SK-N-SH (cell line): Measurements from ENCODE around the gene ERLIN1. TPM values are rescaled to one million over a fixed set of nuclear protein-coding genes. Genes with fewer than 3 reads are reported as not detected.

ENCODE experiments used
- CTCF ChIA-PET: fragments of 300-600, 350-600 bp; formaldehyde crosslinking; extraction: SDS; loops from one replicate; lab custom pipeline; 2021; lab: Yijun Ruan, JAX
- POLR2A ChIA-PET: fragments of 350-600 bp; sonication (Branson Sonifier 250); formaldehyde crosslinking; extraction: SDS; loops from one replicate; lab custom pipeline; 2020; ENCODE audit warnings: antibody characterized with exemption, inconsistent platforms; lab: Yijun Ruan, JAX
- DNase-seq: peaks from one replicate; pipeline ENCODE4 v3.0.0; 2012
- H2AFZ ChIP-seq: fragments of 200-600 bp; sonication (generic); 2 replicates; pipeline ENCODE4 v1.8.1; 2016; ENCODE audit warnings: antibody characterized with exemption, mild to moderate bottlenecking, low read depth
- H3F3A ChIP-seq: fragments of 200-600 bp; sonication (generic); replicated peaks from 2 replicates; pipeline ENCODE3; 2016; ENCODE audit warnings: antibody characterized with exemption, mild to moderate bottlenecking; ENCODE audit not compliant: insufficient read depth
- H3K27ac ChIP-seq, 2 experiments: fragments of 200-500 bp in 1 of 2; fragments of 200-600 bp in 1 of 2; sonication (Bioruptor generic) in 1 of 2; sonication (generic), shearing (Covaris generic) in 1 of 2; 2 replicates each; pipeline versions ENCODE4 v1.5.1 to v1.6.1; 2014 to 2016; ENCODE audit warnings: low read depth in 2 of 2, inconsistent platforms in 1 of 2, low read length in 1 of 2, mild to moderate bottlenecking in 1 of 2, mixed read lengths in 1 of 2
- H3K27me3 ChIP-seq: fragments of 200-600 bp; sonication (generic), shearing (Covaris generic); 2 replicates; pipeline ENCODE4 v1.6.1; 2016; ENCODE audit warnings: mixed run types; ENCODE audit not compliant: insufficient read depth
- H3K36me3 ChIP-seq, 2 experiments: fragments of 200-500 bp in 1 of 2; fragments of 200-600 bp in 1 of 2; sonication (Bioruptor generic) in 1 of 2; sonication (generic) in 1 of 2; replicated peaks in 1 of 2; 2 replicates each; pipeline versions ENCODE3 to v1.5.1; 2014 to 2016; ENCODE audit warnings: low read length in 1 of 2, mild to moderate bottlenecking in 1 of 2; ENCODE audit not compliant: insufficient read depth in 2 of 2, control insufficient read depth in 1 of 2
- H3K4me1 ChIP-seq, 2 experiments: fragments of 200-500 bp in 1 of 2; fragments of 200-600 bp in 1 of 2; sonication (Bioruptor generic) in 1 of 2; sonication (generic), shearing (Covaris generic) in 1 of 2; 2 replicates each; pipeline versions ENCODE4 v1.5.1 to v1.6.1; 2014 to 2016; ENCODE audit warnings: low read depth in 1 of 2, low read length in 1 of 2, mixed run types in 1 of 2; ENCODE audit not compliant: insufficient read depth in 2 of 2, control insufficient read depth in 1 of 2
- H3K4me2 ChIP-seq: fragments of 200-600 bp; sonication (generic), shearing (Covaris generic); 2 replicates; pipeline ENCODE4 v1.6.1; 2017; ENCODE audit warnings: mixed run types
- H3K4me3 ChIP-seq, 2 experiments: fragments of 200-500 bp in 1 of 2; fragments of 200-600 bp in 1 of 2; sonication (Bioruptor generic) in 1 of 2; sonication (generic), shearing (Covaris generic) in 1 of 2; 2 replicates each; pipeline versions ENCODE4 v1.5.1 to v1.8.1; 2014 to 2016; ENCODE audit warnings: low read depth in 2 of 2, inconsistent platforms in 1 of 2, low read length in 1 of 2, mild to moderate bottlenecking in 1 of 2, mixed read lengths in 1 of 2, moderate library complexity in 1 of 2
- H3K79me2 ChIP-seq: fragments of 200-600 bp; sonication (generic); 2 replicates; pipeline ENCODE4 v1.8.1; 2017; ENCODE audit warnings: mild to moderate bottlenecking; ENCODE audit not compliant: insufficient read depth
- H3K9ac ChIP-seq: fragments of 200-600 bp; sonication (generic); 2 replicates; pipeline ENCODE4 v1.6.1; 2017; ENCODE audit warnings: mixed run types
- H3K9me2 ChIP-seq: fragments of 200-600 bp; sonication (generic); 2 replicates; pipeline ENCODE4 v1.6.1; 2017; ENCODE audit warnings: mixed run types
- H3K9me3 ChIP-seq: fragments of 200-600 bp; sonication (generic); 2 replicates; pipeline ENCODE4 v1.6.1; 2017; ENCODE audit warnings: mixed run types, mild to moderate bottlenecking, moderate library complexity
- H4K20me1 ChIP-seq: fragments of 200-600 bp; sonication (generic); 2 replicates; pipeline ENCODE4 v1.6.1; 2017; ENCODE audit warnings: mild to moderate bottlenecking, mixed run types; ENCODE audit not compliant: insufficient read depth
- ELF1 ChIP-seq: IDR thresholded peaks from 2 replicates; pipeline ENCODE4 v1.4.0; 2012
- EP300 ChIP-seq, 2 experiments: IDR thresholded peaks; 2 replicates each; pipeline versions ENCODE4 v1.4.0 to v1.6.1; 2012; ENCODE audit warnings: borderline replicate concordance in 1 of 2, low read depth in 1 of 2, low read length in 1 of 2
- JUND ChIP-seq: IDR thresholded peaks from 2 replicates; pipeline ENCODE4 v1.4.0; 2012
- NFIC ChIP-seq: IDR thresholded peaks from 2 replicates; pipeline ENCODE4 v1.4.0; 2012; ENCODE audit warnings: borderline replicate concordance
- POLR2AphosphoS5 ChIP-seq: IDR thresholded peaks from 2 replicates; pipeline ENCODE4 v1.6.1; 2012; ENCODE audit warnings: low read depth, low read length
- RFX5 ChIP-seq: IDR thresholded peaks from 2 replicates; pipeline ENCODE4 v1.6.1; 2012; ENCODE audit warnings: mild to moderate bottlenecking, improper control_type of control experiment, low read length
- RXRA ChIP-seq: IDR thresholded peaks from 2 replicates; pipeline ENCODE4 v1.4.0; 2012; ENCODE audit warnings: low read depth, mild to moderate bottlenecking, borderline replicate concordance
- SIN3A ChIP-seq: IDR thresholded peaks from 2 replicates; pipeline ENCODE4 v1.6.1; 2012; ENCODE audit warnings: low read depth, mild to moderate bottlenecking, low read length, moderate library complexity, borderline replicate concordance
- SMC3 ChIP-seq: IDR thresholded peaks from 2 replicates; pipeline ENCODE4 v1.6.1; 2012; ENCODE audit warnings: low read depth, low read length, improper control_type of control experiment
- TAF1 ChIP-seq: IDR thresholded peaks from 2 replicates; pipeline ENCODE4 v1.6.1; 2012; ENCODE audit warnings: low read depth, mild to moderate bottlenecking, low read length, moderate library complexity, borderline replicate concordance
- TCF12 ChIP-seq: IDR thresholded peaks from 2 replicates; pipeline ENCODE4 v1.4.0; 2012
- WGBS: methylation state at CpG from one replicate; pipeline ENCODE4 v1.1.6; 2017; ENCODE audit warnings: low lambda C conversion rate; 5-methylcytosine and 5-hydroxymethylcytosine counted together
- polyA plus RNA-seq, 3 experiments: library from polyadenylated mRNA; depleted of rRNA; stranded (reverse); fragments of >200 nt; gene quantifications; 2 replicates each; pipeline ENCODE4 v1.2.3, GENCODE V29; 2012
- TF ChIP-seq, protein P1 (sequence below): IDR thresholded peaks from 2 replicates; pipeline ENCODE4 v1.4.0; 2012; ENCODE audit warnings: low read depth, borderline replicate concordance
- TF ChIP-seq, protein P2 (sequence below): IDR thresholded peaks from 2 replicates; pipeline ENCODE4 v1.6.1; 2012; ENCODE audit warnings: mild to moderate bottlenecking, low read depth, low read length, moderate library complexity
- TF ChIP-seq, protein P3 (sequence below): IDR thresholded peaks from 2 replicates; pipeline ENCODE4 v1.4.0; 2012; ENCODE audit warnings: low read depth
- TF ChIP-seq, protein P4 (sequence below): fragments of 200-600 bp; sonication (generic); IDR thresholded peaks from 2 replicates; pipeline ENCODE4 v1.6.1; 2017; ENCODE audit warnings: antibody characterized with exemption, mild to moderate bottlenecking, moderate library complexity
- TF ChIP-seq, protein P5 (sequence below): fragments of 150-350 bp; IDR thresholded peaks from 2 replicates; pipeline ENCODE4 v1.6.1; 2017; ENCODE audit warnings: antibody characterized with exemption, low read length, low read depth, borderline replicate concordance

Gene ERLIN1
- polyA plus RNA-seq, 1 of the 3 experiments (the other 2 are of a cell fraction) = 43.8 TPM

DNA sequence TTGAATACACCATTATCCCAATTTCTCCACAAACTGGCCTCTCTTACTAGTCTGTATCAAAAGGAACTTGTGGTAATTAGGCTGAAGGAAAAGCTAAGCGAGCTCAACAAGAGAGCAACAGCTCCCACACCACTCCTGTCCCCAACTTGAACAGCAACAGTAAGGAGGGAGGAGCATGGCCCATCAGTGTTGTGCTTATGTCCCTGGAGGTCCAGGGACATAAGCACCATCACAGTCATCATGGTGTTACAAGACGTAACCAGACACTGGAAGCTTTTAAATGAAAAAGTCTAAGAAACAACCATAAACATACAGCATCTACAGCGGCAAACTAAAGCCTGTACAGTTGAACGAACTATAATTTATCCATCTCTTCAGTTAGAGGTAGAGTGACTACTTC lies 989 bp downstream of the ERLIN1 start (continued):
- TF ChIP-seq, protein P1, sequence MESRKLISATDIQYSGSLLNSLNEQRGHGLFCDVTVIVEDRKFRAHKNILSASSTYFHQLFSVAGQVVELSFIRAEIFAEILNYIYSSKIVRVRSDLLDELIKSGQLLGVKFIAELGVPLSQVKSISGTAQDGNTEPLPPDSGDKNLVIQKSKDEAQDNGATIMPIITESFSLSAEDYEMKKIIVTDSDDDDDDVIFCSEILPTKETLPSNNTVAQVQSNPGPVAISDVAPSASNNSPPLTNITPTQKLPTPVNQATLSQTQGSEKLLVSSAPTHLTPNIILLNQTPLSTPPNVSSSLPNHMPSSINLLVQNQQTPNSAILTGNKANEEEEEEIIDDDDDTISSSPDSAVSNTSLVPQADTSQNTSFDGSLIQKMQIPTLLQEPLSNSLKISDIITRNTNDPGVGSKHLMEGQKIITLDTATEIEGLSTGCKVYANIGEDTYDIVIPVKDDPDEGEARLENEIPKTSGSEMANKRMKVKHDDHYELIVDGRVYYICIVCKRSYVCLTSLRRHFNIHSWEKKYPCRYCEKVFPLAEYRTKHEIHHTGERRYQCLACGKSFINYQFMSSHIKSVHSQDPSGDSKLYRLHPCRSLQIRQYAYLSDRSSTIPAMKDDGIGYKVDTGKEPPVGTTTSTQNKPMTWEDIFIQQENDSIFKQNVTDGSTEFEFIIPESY = no peak
- no peak for TF ChIP-seq NFIC
- no peak for TF ChIP-seq JUND
- no peak for TF ChIP-seq EP300 (IDR thresholded peaks at IDR 0.05; ENCODE audit: borderline replicate concordance in 1 of 2, low read depth in 1 of 2, low read length in 1 of 2)

DNA sequence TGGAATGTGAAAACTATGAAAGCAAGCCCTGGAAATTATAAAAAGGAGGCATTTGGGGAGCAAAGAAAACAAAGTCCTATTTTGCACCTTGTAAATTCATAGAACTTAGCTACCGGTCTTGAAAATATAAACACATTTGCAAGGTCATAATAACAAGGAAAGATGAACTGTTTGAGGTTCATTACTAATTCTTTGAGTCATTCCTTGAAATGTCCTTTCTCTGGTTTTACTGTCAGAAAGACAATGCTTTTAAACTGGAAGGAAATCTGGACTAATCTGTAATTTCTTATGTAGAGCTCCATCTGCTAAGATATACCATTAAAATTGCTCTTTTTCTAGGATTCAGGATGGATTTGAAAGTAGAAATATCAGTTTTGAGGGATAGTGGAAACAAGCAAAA lies 1.4 kb downstream of the ERLIN1 start:
- Histone ChIP-seq H3K9ac (peak overlapping the region; percentile 87), H2AFZ (0 out of 2 replicates have a peak overlapping the region, but pooled peaks have one; percentile 93), H3K4me3 (peak overlapping the region; percentile 95 to 96), H3K36me3 (peaks cover 48 to 54% of the 10 kb centered on the region in 2 experiments), H3F3A (peaks cover 8% of the 10 kb centered on the region), H4K20me1 (no peaks in the 10 kb centered on the region), H3K27ac (peak overlapping the region in 1 of 2 experiments; percentile 55; a peak in 1 of 4 replicates), H3K9me2 (no peaks in the 10 kb centered on the region), H3K9me3 (no peaks in the 10 kb centered on the region)
- WGBS = 78% methylated on average over 1 of the region's 1 CpG
- CTCF ChIA-PET = interaction anchor here (1.1 to 2.5 kb wide), 4 partner anchors 9 to 338 kb away, joined by 4 to 10 read pairs (median 6); no protein-coding TSS in a partner anchor
- TF ChIP-seq RXRA = no peak
- TF ChIP-seq ELF1 = no peak
- TF ChIP-seq SMC3 = no peak
- TF ChIP-seq, protein P2, sequence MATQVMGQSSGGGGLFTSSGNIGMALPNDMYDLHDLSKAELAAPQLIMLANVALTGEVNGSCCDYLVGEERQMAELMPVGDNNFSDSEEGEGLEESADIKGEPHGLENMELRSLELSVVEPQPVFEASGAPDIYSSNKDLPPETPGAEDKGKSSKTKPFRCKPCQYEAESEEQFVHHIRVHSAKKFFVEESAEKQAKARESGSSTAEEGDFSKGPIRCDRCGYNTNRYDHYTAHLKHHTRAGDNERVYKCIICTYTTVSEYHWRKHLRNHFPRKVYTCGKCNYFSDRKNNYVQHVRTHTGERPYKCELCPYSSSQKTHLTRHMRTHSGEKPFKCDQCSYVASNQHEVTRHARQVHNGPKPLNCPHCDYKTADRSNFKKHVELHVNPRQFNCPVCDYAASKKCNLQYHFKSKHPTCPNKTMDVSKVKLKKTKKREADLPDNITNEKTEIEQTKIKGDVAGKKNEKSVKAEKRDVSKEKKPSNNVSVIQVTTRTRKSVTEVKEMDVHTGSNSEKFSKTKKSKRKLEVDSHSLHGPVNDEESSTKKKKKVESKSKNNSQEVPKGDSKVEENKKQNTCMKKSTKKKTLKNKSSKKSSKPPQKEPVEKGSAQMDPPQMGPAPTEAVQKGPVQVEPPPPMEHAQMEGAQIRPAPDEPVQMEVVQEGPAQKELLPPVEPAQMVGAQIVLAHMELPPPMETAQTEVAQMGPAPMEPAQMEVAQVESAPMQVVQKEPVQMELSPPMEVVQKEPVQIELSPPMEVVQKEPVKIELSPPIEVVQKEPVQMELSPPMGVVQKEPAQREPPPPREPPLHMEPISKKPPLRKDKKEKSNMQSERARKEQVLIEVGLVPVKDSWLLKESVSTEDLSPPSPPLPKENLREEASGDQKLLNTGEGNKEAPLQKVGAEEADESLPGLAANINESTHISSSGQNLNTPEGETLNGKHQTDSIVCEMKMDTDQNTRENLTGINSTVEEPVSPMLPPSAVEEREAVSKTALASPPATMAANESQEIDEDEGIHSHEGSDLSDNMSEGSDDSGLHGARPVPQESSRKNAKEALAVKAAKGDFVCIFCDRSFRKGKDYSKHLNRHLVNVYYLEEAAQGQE = no peak
- no peak for TF ChIP-seq RFX5
- TF ChIP-seq EP300 (IDR thresholded peaks at IDR 0.05; ENCODE audit: borderline replicate concordance in 1 of 2, low read depth in 1 of 2, low read length in 1 of 2) = no peak
- no peak for TF ChIP-seq TAF1
- TF ChIP-seq JUND = no peak
- TF ChIP-seq, protein P3, sequence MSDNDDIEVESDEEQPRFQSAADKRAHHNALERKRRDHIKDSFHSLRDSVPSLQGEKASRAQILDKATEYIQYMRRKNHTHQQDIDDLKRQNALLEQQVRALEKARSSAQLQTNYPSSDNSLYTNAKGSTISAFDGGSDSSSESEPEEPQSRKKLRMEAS = no peak
- TF ChIP-seq TCF12 = no peak
- no peak for TF ChIP-seq POLR2AphosphoS5
- TF ChIP-seq SIN3A = no peak
- TF ChIP-seq, protein P4, sequence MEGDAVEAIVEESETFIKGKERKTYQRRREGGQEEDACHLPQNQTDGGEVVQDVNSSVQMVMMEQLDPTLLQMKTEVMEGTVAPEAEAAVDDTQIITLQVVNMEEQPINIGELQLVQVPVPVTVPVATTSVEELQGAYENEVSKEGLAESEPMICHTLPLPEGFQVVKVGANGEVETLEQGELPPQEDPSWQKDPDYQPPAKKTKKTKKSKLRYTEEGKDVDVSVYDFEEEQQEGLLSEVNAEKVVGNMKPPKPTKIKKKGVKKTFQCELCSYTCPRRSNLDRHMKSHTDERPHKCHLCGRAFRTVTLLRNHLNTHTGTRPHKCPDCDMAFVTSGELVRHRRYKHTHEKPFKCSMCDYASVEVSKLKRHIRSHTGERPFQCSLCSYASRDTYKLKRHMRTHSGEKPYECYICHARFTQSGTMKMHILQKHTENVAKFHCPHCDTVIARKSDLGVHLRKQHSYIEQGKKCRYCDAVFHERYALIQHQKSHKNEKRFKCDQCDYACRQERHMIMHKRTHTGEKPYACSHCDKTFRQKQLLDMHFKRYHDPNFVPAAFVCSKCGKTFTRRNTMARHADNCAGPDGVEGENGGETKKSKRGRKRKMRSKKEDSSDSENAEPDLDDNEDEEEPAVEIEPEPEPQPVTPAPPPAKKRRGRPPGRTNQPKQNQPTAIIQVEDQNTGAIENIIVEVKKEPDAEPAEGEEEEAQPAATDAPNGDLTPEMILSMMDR = no peak
- TF ChIP-seq, protein P5, sequence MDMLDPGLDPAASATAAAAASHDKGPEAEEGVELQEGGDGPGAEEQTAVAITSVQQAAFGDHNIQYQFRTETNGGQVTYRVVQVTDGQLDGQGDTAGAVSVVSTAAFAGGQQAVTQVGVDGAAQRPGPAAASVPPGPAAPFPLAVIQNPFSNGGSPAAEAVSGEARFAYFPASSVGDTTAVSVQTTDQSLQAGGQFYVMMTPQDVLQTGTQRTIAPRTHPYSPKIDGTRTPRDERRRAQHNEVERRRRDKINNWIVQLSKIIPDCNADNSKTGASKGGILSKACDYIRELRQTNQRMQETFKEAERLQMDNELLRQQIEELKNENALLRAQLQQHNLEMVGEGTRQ = no peak
- TF ChIP-seq, all 33 proteins: peak for 0
- DNase-seq = no peak
- no peaks in the 10 kb centered on the region for H3K27me3 ChIP-seq
- H3K4me1 ChIP-seq = peaks cover 14 to 23% of the 10 kb centered on the region in 2 experiments; a peak in 3 of 4 replicates
- POLR2A ChIA-PET = interaction anchor here (0.9 kb wide), 1 partner anchor 11 kb away, joined by 4 read pairs; no protein-coding TSS in a partner anchor
- peak overlapping the region; percentile 81 for H3K4me2 ChIP-seq
- peaks cover 94% of the 10 kb centered on the region for H3K79me2 ChIP-seq
